Progenitor cell of endocrine pancreas (in vitro differentiated cells): Measurements from ENCODE around the gene TEX30. TPM values are rescaled to one million over a fixed set of nuclear protein-coding genes. Genes with fewer than 3 reads are reported as not detected.

Source experiments
- DNase-seq: peaks from one replicate; pipeline ENCODE4 v3.0.0; 2021; ENCODE audit warnings: low spot score; ENCODE audit not compliant: unreplicated experiment
- H3K27ac Mint-ChIP-seq: 2 replicates; pipeline ENCODE4 v1.8.0; 2021; ENCODE audit warnings: mild to moderate bottlenecking, moderate library complexity, mixed read lengths
- H3K27me3 Mint-ChIP-seq: 2 replicates; pipeline ENCODE4 v1.8.0; 2021; ENCODE audit warnings: mixed read lengths
- H3K36me3 Mint-ChIP-seq: 2 replicates; pipeline ENCODE4 v1.8.0; 2022; ENCODE audit warnings: mixed read lengths; ENCODE audit not compliant: insufficient read depth
- H3K4me1 Mint-ChIP-seq: 2 replicates; pipeline ENCODE4 v1.8.0; 2021; ENCODE audit warnings: low read depth, mixed read lengths
- H3K4me3 Mint-ChIP-seq: 2 replicates; pipeline ENCODE4 v1.8.0; 2021; ENCODE audit warnings: low read depth, mild to moderate bottlenecking, moderate library complexity, mixed read lengths
- H3K9me3 Mint-ChIP-seq: 2 replicates; pipeline ENCODE4 v1.8.0; 2021; ENCODE audit warnings: low read depth, mixed read lengths
- total RNA-seq: library from RNA; stranded (reverse); gene quantifications from 2 replicates; pipeline ENCODE4 v1.2.1, GENCODE V29; 2021
- TF ChIP-seq, protein P1 (sequence below): fragments of 200-600 bp; sonication (generic); IDR thresholded peaks from one replicate; pipeline ENCODE4 v1.5.0; 2021; ENCODE audit warnings: antibody characterized with exemption, mild to moderate bottlenecking; ENCODE audit not compliant: unreplicated experiment

Gene TEX30
- total RNA-seq, 1 donor from 2014 or later, result 12.0 TPM

DNA sequence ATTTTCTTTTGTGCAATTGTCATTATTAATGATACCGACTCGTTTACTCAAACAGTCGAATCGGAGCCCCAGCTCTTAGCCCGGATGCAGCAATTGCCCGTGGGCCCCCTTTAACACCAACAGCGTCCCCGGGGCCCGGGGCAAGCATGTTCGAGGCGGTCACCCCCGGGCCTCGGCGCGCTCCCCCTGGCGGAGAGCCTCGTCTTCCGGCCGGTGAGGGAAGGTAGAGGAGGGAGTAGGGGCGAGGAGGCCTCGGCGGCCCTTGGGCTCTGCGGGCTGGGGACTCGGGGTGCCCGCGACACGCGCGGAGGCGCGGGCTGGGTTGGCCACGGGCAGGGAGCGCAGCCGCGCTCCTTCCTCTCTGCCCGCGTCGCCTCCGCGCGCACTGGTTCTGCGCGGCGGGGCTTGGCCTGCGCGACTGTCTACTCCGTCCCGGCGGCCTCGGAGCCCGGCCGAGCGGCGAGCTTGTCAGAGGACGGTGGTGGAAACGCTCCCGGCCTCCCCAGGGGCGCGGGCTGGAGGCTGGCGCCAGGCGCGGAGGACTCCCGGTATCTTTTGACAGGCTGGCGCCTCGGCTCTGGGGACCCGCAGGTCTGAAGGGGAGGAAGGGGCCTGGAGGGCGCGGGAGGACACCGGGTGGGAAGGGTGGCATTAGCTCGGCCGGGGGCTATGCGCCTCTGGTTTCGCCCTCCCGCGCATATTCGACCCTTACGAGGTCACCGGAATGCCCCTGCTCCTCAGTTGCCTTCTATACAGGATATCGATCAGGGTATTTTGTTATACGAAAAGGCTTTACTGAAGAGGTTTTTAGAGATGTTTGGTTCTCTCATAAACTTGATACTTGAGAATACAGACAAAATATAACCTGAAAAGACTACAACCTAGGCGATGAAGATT is 26.8 kb upstream of the TEX30 start:
- Mint-ChIP-seq H3K4me1 (peaks cover 3% of the 10 kb centered on the region), H3K4me3 (peak overlapping the region; percentile 86), H3K27ac (peak overlapping the region; percentile 67), H3K36me3 (peaks cover 2% of the 10 kb centered on the region), H3K9me3 (no peaks in the 10 kb centered on the region), H3K27me3 (no peaks in the 10 kb centered on the region)
- DNase-seq, result peak; percentile 84
- TF ChIP-seq, protein P1, sequence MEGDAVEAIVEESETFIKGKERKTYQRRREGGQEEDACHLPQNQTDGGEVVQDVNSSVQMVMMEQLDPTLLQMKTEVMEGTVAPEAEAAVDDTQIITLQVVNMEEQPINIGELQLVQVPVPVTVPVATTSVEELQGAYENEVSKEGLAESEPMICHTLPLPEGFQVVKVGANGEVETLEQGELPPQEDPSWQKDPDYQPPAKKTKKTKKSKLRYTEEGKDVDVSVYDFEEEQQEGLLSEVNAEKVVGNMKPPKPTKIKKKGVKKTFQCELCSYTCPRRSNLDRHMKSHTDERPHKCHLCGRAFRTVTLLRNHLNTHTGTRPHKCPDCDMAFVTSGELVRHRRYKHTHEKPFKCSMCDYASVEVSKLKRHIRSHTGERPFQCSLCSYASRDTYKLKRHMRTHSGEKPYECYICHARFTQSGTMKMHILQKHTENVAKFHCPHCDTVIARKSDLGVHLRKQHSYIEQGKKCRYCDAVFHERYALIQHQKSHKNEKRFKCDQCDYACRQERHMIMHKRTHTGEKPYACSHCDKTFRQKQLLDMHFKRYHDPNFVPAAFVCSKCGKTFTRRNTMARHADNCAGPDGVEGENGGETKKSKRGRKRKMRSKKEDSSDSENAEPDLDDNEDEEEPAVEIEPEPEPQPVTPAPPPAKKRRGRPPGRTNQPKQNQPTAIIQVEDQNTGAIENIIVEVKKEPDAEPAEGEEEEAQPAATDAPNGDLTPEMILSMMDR, result peak; percentile 77

DNA sequence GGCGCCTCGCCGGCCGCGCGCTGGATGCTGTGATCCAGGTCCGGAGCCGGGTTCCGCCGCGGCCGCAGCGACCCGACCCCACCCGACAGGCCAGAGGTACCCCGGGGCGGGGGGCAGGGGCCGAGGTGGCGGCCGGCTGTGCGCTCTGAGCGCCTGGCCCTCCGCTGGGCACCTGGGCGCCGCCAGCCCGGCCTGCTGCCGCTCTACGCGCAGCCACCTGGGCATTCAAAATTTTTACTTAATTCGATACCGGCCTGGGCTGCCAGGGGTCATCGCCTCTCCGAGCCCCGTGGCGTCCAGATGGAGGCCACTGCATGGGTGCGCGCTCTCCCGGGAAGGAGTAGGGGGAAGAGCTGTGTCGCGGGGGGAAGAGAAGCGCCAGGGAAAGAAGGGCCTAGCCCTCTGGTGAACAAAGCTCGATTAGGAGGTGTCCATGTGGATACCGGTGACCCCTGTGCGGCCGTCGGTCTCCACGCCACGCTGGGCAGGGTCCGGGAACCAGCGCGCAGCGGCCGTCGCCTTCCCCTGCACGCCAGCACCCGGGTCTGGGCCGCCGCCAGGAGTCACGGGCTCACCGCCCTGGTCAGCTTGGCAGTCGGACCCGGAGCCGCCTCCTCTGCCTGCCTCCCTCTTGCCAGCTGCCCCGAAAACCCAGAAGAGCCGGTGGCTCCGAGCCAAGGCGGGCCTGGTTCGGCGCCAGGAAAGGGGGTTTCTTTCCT is 26.0 kb upstream of the TEX30 start:
- peaks cover 2% of the 10 kb centered on the region for H3K36me3 Mint-ChIP-seq
- TF ChIP-seq, protein P1, result no peak
- peaks cover 3% of the 10 kb centered on the region for H3K4me1 Mint-ChIP-seq
- peak; percentile 26 for DNase-seq
- H3K27ac Mint-ChIP-seq, result peak overlapping the region; percentile 24
- no peaks in the 10 kb centered on the region for H3K27me3 Mint-ChIP-seq
- H3K4me3 Mint-ChIP-seq, result peak overlapping the region; percentile 86
- no peaks in the 10 kb centered on the region for H3K9me3 Mint-ChIP-seq

DNA sequence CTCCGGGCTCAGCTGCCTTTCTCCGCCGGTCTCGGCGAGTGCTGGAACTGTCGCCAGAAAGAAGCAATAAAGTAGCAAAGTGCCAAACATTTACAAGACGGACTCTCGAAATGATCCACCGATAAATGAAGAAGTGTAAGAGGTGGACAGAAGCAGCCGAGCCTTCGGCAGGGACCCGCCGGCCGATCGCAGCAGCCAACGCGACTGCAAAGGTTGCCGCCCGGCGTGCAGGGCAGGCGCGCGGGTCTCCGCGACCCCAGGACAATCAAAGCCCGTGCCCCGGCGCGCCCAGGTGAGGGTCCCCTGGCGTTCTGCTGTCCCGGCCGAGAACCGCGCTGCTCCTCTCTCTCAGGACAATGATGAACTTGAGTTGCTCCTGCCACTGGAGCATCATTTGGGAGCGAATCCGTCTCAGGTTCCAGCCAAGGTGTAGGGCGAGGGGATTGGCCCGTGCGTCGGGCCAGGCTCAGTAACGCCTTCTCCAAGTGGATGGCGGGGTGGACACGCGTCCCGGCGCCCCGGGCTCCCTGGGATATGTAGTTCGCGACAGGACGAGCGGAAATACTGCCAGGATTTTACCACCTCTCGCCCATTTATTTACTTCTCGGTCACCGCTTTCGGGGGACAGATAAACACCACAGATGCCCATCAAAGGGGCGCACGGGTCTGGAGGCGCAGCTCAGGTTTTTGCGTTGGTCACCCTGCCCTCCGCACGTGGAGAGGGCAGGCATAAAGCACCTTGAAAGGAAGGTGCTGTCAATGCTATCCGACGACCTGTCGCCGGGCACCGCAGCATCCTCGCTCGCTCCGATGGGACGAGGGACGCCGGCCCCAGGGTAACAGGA is 25.2 kb upstream of the TEX30 start, which contains the start of the genes BIVM and POGLUT2:
Gene BIVM (plus strand): TSS at position 539 of the 845 bp plus-strand sequence. CDS start 8,149 bp downstream, outside the sequence.
Gene POGLUT2 (minus strand): TSS at position 396 of the 845 bp plus-strand sequence. CDS start 306 bp downstream, at position 90.
- Mint-ChIP-seq H3K9me3 (no peaks in the 10 kb centered on the region), H3K36me3 (peaks cover 2% of the 10 kb centered on the region), H3K27me3 (no peaks in the 10 kb centered on the region), H3K4me3 (peak within 1 kb of the TSS; percentile 86), H3K4me1 (peaks cover 3% of the 10 kb centered on the region), H3K27ac (peak within 1 kb of the TSS; percentile 88)
- TF ChIP-seq, protein P1, result no peak
- DNase-seq, result peak; percentile 66

DNA sequence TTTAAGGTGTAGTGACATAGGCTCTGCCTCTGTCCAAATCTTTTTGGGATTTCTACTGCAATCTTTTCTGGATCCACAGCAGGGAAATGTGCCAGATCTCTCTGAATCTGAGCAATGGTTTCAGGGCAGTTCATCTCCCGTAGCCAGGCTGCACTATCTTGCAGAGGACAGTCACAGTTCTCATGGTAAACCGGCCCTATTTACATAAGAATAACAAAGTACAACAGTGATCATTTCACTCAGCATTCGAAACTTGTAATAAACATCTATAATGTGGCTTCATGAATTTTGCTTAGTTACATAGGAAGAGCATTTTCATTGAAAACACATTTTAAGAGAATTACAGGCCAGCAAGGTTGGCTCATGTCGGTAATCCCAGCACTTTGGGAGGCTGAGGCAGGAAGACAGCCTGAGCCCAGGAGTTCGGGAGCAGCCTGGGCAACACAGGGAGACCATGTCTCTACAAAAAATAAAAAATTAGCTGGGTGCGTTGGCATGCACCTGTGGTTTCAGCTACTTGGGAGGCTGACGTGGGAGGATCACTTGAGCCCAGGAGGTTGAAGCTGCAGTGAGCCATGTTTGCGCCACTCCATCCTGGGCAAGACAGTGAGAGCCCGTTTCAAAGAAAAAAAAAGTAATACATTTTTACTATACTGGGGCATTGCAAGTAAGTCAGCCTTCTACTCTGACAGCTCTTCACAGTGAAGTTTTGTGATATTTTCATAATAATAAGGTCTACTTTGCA is 20.2 kb upstream of the TEX30 start:
- no peaks in the 10 kb centered on the region for H3K4me1 Mint-ChIP-seq
- no peak overlapping the region for H3K27ac Mint-ChIP-seq
- H3K36me3 Mint-ChIP-seq, result peaks cover 7% of the 10 kb centered on the region
- no peak overlapping the region for H3K4me3 Mint-ChIP-seq
- H3K9me3 Mint-ChIP-seq, result no peaks in the 10 kb centered on the region
- DNase-seq, result no peak
- H3K27me3 Mint-ChIP-seq, result no peaks in the 10 kb centered on the region
- TF ChIP-seq, protein P1, result no peak
